IMR-90 (cell line): ENCODE measurements around the gene DIP2C. TPM values are rescaled to one million over a fixed set of nuclear protein-coding genes. Genes with fewer than 3 reads are reported as not detected.

Experiments
- ATAC-seq: fragments of 200-7000 bp; cut with Tn5 transposase; 2 replicates; pipeline ENCODE4 v1.9.1; 2020; ENCODE audit warnings: low read depth, mild to moderate bottlenecking, moderate library complexity
- BruUV-seq: library from RNA; stranded (reverse); fragments of 400-500 nt; replicated peaks from 2 replicates; lab custom pipeline; 2021; lab: Mats Ljungman, UMichigan
- CTCF ChIA-PET: fragments of 300-600 bp; formaldehyde crosslinking; extraction: SDS; loops from one replicate; lab custom pipeline; 2021; ENCODE audit warnings: antibody characterized with exemption; lab: Yijun Ruan, JAX
- POLR2A ChIA-PET: fragments of 300-600 bp; sonication (Branson Sonifier 250); formaldehyde crosslinking; loops from one replicate; lab custom pipeline; 2022; ENCODE audit warnings: antibody characterized with exemption; ENCODE audit not compliant: unreplicated experiment; lab: Charles Lee
- DNase-seq: peaks from one replicate; pipeline ENCODE4 v3.0.0; 2013
- H2AFZ ChIP-seq: replicated peaks from 2 replicates; pipeline ENCODE3; 2013; ENCODE audit warnings: low read length, mild to moderate bottlenecking; ENCODE audit not compliant: poor library complexity
- H2AK5ac ChIP-seq: 2 replicates; pipeline ENCODE4 v1.6.1; 2013; ENCODE audit warnings: low read depth, low read length, inconsistent platforms
- H2AK9ac ChIP-seq: replicated peaks from 2 replicates; pipeline ENCODE3; 2013; ENCODE audit warnings: mild to moderate bottlenecking, low read depth, low read length, moderate library complexity; ENCODE audit not compliant: poor library complexity
- H2BK120ac ChIP-seq: 2 replicates; pipeline ENCODE4 v1.6.1; 2013; ENCODE audit warnings: low read depth, low read length, inconsistent platforms
- H2BK15ac ChIP-seq: 3 replicates; pipeline ENCODE4 v1.6.1; 2013; ENCODE audit warnings: low read depth, low read length, inconsistent platforms
- H2BK20ac ChIP-seq: 2 replicates; pipeline ENCODE4 v1.6.1; 2013; ENCODE audit warnings: low read depth, mild to moderate bottlenecking, inconsistent platforms, low read length, moderate library complexity
- H2BK5ac ChIP-seq: 2 replicates; pipeline ENCODE4 v1.6.1; 2013; ENCODE audit warnings: mild to moderate bottlenecking, low read depth, low read length, inconsistent platforms; ENCODE audit not compliant: poor library complexity, severe bottlenecking
- H3K14ac ChIP-seq: replicated peaks from 2 replicates; pipeline ENCODE4 v1.6.1; 2013; ENCODE audit warnings: low read depth, low read length, inconsistent platforms
- H3K18ac ChIP-seq: 2 replicates; pipeline ENCODE4 v1.6.1; 2013; ENCODE audit warnings: low read depth, low read length, control low read depth
- H3K23ac ChIP-seq: 2 replicates; pipeline ENCODE4 v1.6.1; 2013; ENCODE audit warnings: low read depth, low read length, inconsistent platforms
- H3K27ac ChIP-seq: 2 replicates; pipeline ENCODE4 v1.5.1; 2013; ENCODE audit warnings: mild to moderate bottlenecking, control low read depth, low read length; ENCODE audit not compliant: insufficient read depth
- H3K27me3 ChIP-seq: 2 replicates; pipeline ENCODE4 v1.6.1; 2013; ENCODE audit warnings: low read length; ENCODE audit not compliant: control insufficient read depth, insufficient read depth
- H3K36me3 ChIP-seq: 2 replicates; pipeline ENCODE4 v1.6.1; 2013; ENCODE audit warnings: low read length, mixed read lengths; ENCODE audit not compliant: control insufficient read depth, insufficient read depth
- H3K4ac ChIP-seq: 2 replicates; pipeline ENCODE4 v1.6.1; 2013; ENCODE audit warnings: low read depth, low read length, inconsistent platforms
- H3K4me1 ChIP-seq: 2 replicates; pipeline ENCODE4 v1.6.1; 2013; ENCODE audit warnings: low read length, mixed read lengths; ENCODE audit not compliant: control insufficient read depth, insufficient read depth
- H3K4me2 ChIP-seq: 2 replicates; pipeline ENCODE4 v1.6.1; 2013; ENCODE audit warnings: low read depth, mild to moderate bottlenecking, control low read depth, low read length, moderate library complexity
- H3K4me3 ChIP-seq: 2 replicates; pipeline ENCODE4 v1.5.1; 2013; ENCODE audit warnings: low read depth, mild to moderate bottlenecking, control low read depth, low read length, moderate library complexity; ENCODE audit not compliant: insufficient read depth
- H3K56ac ChIP-seq: 2 replicates; pipeline ENCODE4 v1.6.1; 2013; ENCODE audit warnings: low read length, inconsistent platforms; ENCODE audit not compliant: insufficient read depth; ENCODE audit errors: extremely low read depth
- H3K79me1 ChIP-seq, 2 experiments: 2 replicates each; pipeline ENCODE4 v1.6.1; 2013; ENCODE audit warnings: low read length in 2 of 2, inconsistent platforms in 1 of 2, low read depth in 1 of 2
- H3K9ac ChIP-seq: 2 replicates; pipeline ENCODE4 v1.6.1; 2013; ENCODE audit warnings: low read depth, low read length, control low read depth
- H3K9me1 ChIP-seq: 2 replicates; pipeline ENCODE4 v1.6.1; 2013; ENCODE audit warnings: low read length, inconsistent platforms; ENCODE audit not compliant: insufficient read depth
- H3K9me3 ChIP-seq: 2 replicates; pipeline ENCODE4 v1.6.1; 2013; ENCODE audit warnings: low read length; ENCODE audit not compliant: control insufficient read depth, insufficient read depth
- H4K20me1 ChIP-seq: 2 replicates; pipeline ENCODE4 v1.6.1; 2013; ENCODE audit warnings: low read length, inconsistent platforms; ENCODE audit not compliant: insufficient read depth
- H4K5ac ChIP-seq: 2 replicates; pipeline ENCODE4 v1.6.1; 2013; ENCODE audit warnings: mild to moderate bottlenecking, low read depth, low read length, control low read depth
- H4K8ac ChIP-seq, 2 experiments: 2 replicates each; pipeline ENCODE4 v1.6.1; 2013; ENCODE audit warnings: low read depth in 2 of 2, low read length in 2 of 2, control low read depth in 1 of 2, inconsistent platforms in 1 of 2
- H4K91ac ChIP-seq: 2 replicates; pipeline ENCODE4 v1.6.1; 2013; ENCODE audit warnings: low read depth, low read length, inconsistent platforms; ENCODE audit not compliant: insufficient read depth
- BHLHE40 ChIP-seq: fragments of 150-350 bp; IDR thresholded peaks from 2 replicates; pipeline ENCODE4 v1.6.1; 2016; ENCODE audit warnings: mild to moderate bottlenecking, low read depth, low read length
- CHD1 ChIP-seq: IDR thresholded peaks from 2 replicates; pipeline ENCODE4 v1.6.1; 2012; ENCODE audit warnings: low read depth, low read length, improper control_type of control experiment
- FOS ChIP-seq: fragments of 150-350 bp; IDR thresholded peaks from 2 replicates; pipeline ENCODE4 v1.6.1; 2016; ENCODE audit warnings: low read depth, low read length
- NFE2L2 ChIP-seq: fragments of 150-350 bp; IDR thresholded peaks from 2 replicates; pipeline ENCODE4 v1.6.1; 2016; ENCODE audit warnings: low read depth, mild to moderate bottlenecking, low read length
- WGBS, 2 experiments: methylation state at CpG; one replicate each; pipeline versions ENCODE4 v1.1.5 to v1.1.7; 2013; ENCODE audit warnings: missing lambda C conversion rate in 2 of 2; ENCODE audit not compliant: insufficient read length in 1 of 2; ENCODE audit errors: extremely low coverage in 2 of 2; 5-methylcytosine and 5-hydroxymethylcytosine counted together
- dilution Hi-C: fragments of 300-500 bp; cut with HindIII; formaldehyde crosslinking; loops from one replicate; pipeline ENCODE4 v1.14.3; 2018; ENCODE audit warnings: low sequenced_read_pairs; ENCODE audit not compliant: unreplicated experiment
- in situ Hi-C: fragments of 300-500 bp; cut with MboI; formaldehyde crosslinking; loops from 3 replicates; pipeline ENCODE4 v1.14.3; 2019; ENCODE audit warnings: low sequenced_read_pairs, inconsistent platforms, mixed read lengths
- intact Hi-C: fragments of 100-400 bp; cut with micrococcal nuclease; formaldehyde crosslinking; loops from 2 replicates; pipeline ENCODE4 v1.10.0; 2022
- polyA plus RNA-seq, 3 experiments: library from polyadenylated mRNA; depleted of rRNA; stranded (reverse); fragments of >200 nt; gene quantifications; 2 replicates each; pipeline ENCODE4 v1.2.3, GENCODE V29; 2012; ENCODE audit warnings: low replicate concordance in 1 of 3
- total RNA-seq: library from RNA; depleted of rRNA; stranded (reverse); fragments of >200 nt; gene quantifications from 2 replicates; pipeline ENCODE4 v1.2.3, GENCODE V29; 2012
- TF ChIP-seq, protein P1 (sequence below): fragments of 150-350 bp; IDR thresholded peaks from 2 replicates; pipeline ENCODE4 v1.6.1; 2016; ENCODE audit warnings: low read depth, mild to moderate bottlenecking, low read length, moderate library complexity, borderline replicate concordance
- TF ChIP-seq, protein P2 (sequence below): conservative IDR thresholded peaks from 2 replicates; pipeline ENCODE4 v1.5.1; 2012; ENCODE audit warnings: mild to moderate bottlenecking, low read depth, low read length, improper control_type of control experiment

Gene DIP2C
- total and polyA plus RNA-seq, 2 of the 4 experiments (the other 2 are of a cell fraction): 8.6 to 17.3 TPM

DNA sequence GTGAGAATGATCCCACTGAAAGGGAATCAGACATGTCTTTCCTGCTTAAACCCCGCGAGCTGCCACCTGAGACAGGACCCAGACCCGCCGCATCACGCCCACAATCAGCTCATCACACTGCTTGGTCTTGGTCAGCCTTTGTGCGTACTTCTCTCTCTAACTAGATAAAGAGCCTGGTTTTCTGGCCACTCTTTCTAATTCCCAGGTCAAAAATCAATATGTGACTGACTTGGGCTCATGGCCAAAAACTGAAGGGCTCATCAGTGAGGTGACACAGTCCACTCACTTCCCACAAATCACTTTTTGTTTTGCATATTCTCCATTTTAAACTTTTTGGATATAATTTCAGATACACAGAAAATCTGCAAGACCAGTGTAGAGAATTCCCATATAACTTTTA lies 247.3 kb downstream of the DIP2C start:
- H2AFZ ChIP-seq: no peak overlapping the region
- intact Hi-C loops: no loop called here

More for the DNA sequence above, 247.3 kb downstream of the DIP2C start:
- dilution Hi-C loops: no loop called here
- no peak for ATAC-seq
- no peak overlapping the region for H3K4me3 ChIP-seq
- H2BK5ac ChIP-seq: no peak overlapping the region
- no peak overlapping the region for H3K56ac ChIP-seq
- no peak for DNase-seq
- H3K36me3 ChIP-seq: peaks cover 7% of the 10 kb centered on the region
- H2AK5ac ChIP-seq: no peak overlapping the region
- no peak overlapping the region for H4K91ac ChIP-seq
- no peak overlapping the region for H2BK15ac ChIP-seq
- H3K4ac ChIP-seq: no peak overlapping the region
- H4K20me1 ChIP-seq: peaks cover 14% of the 10 kb centered on the region
- in situ Hi-C loops: no loop called here
- POLR2A ChIA-PET: no interaction called here
- H4K8ac ChIP-seq: no peak overlapping the region
- H4K5ac ChIP-seq: no peak overlapping the region
- no peak overlapping the region for H3K4me2 ChIP-seq
- TF ChIP-seq, protein P1, sequence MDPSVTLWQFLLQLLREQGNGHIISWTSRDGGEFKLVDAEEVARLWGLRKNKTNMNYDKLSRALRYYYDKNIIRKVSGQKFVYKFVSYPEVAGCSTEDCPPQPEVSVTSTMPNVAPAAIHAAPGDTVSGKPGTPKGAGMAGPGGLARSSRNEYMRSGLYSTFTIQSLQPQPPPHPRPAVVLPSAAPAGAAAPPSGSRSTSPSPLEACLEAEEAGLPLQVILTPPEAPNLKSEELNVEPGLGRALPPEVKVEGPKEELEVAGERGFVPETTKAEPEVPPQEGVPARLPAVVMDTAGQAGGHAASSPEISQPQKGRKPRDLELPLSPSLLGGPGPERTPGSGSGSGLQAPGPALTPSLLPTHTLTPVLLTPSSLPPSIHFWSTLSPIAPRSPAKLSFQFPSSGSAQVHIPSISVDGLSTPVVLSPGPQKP: no peak
- TF ChIP-seq, protein P2, sequence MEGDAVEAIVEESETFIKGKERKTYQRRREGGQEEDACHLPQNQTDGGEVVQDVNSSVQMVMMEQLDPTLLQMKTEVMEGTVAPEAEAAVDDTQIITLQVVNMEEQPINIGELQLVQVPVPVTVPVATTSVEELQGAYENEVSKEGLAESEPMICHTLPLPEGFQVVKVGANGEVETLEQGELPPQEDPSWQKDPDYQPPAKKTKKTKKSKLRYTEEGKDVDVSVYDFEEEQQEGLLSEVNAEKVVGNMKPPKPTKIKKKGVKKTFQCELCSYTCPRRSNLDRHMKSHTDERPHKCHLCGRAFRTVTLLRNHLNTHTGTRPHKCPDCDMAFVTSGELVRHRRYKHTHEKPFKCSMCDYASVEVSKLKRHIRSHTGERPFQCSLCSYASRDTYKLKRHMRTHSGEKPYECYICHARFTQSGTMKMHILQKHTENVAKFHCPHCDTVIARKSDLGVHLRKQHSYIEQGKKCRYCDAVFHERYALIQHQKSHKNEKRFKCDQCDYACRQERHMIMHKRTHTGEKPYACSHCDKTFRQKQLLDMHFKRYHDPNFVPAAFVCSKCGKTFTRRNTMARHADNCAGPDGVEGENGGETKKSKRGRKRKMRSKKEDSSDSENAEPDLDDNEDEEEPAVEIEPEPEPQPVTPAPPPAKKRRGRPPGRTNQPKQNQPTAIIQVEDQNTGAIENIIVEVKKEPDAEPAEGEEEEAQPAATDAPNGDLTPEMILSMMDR: no peak
- TF ChIP-seq CHD1 (no peak), BHLHE40 (no peak), NFE2L2 (no peak), FOS (no peak)
- H3K23ac ChIP-seq: no peak overlapping the region
- no peak overlapping the region for H3K18ac ChIP-seq
- CTCF ChIA-PET: no interaction called here
- H3K27ac ChIP-seq: no peak overlapping the region
- no peaks in the 10 kb centered on the region for H3K27me3 ChIP-seq
- H3K9ac ChIP-seq: no peak overlapping the region
- no peak overlapping the region for H2AK9ac ChIP-seq
- 100% methylated on average over 6 of the region's 6 CpGs; no CpG with 5 or more reads in 1 of the 2 experiments for WGBS, 2 experiments
- H3K79me1 ChIP-seq: peaks cover 41 to 57% of the 10 kb centered on the region in 2 experiments
- H3K9me1 ChIP-seq: peaks cover 17% of the 10 kb centered on the region
- BruUV-seq: no TSS peak
- no peak overlapping the region for H2BK20ac ChIP-seq
- no peak overlapping the region for H2BK120ac ChIP-seq
- no peaks in the 10 kb centered on the region for H3K9me3 ChIP-seq
- H3K4me1 ChIP-seq: no peaks in the 10 kb centered on the region
- no peak overlapping the region for H3K14ac ChIP-seq
